SK-N-SH treated with all-trans-retinoic acid at 6 μM for 48 hours (cell line): ENCODE results near the gene CNTNAP2.

Experiments
- ATAC-seq: fragments of 200-7000 bp; cut with Tn5 transposase; 3 replicates; pipeline ENCODE4 v1.9.1; 2020; ENCODE audit warnings: mild to moderate bottlenecking, moderate library complexity
- ARNTL ChIP-seq: fragments of 450-650 bp; formaldehyde crosslinking; IDR thresholded peaks from 2 replicates; pipeline ENCODE4 v1.5.0; 2020; ENCODE audit warnings: low read depth, mild to moderate bottlenecking, moderate library complexity, borderline replicate concordance
- BACH2 ChIP-seq: fragments of 250-450 bp; sonication (Bioruptor Pico); IDR thresholded peaks from 2 replicates; pipeline ENCODE4 v1.9.0; 2021; ENCODE audit warnings: mild to moderate bottlenecking, borderline replicate concordance
- CREB5 ChIP-seq: fragments of 250-450 bp; sonication (Bioruptor Pico); IDR thresholded peaks from 2 replicates; pipeline ENCODE4 v1.5.1; 2020; ENCODE audit warnings: low read depth, mild to moderate bottlenecking, moderate library complexity
- CSDC2 ChIP-seq: fragments of 250-450 bp; sonication (Bioruptor Pico); IDR thresholded peaks from 2 replicates; pipeline ENCODE4 v1.5.0; 2020; ENCODE audit warnings: mild to moderate bottlenecking, moderate library complexity
- CSRNP3 ChIP-seq: fragments of 250-450 bp; sonication (Bioruptor Pico); IDR thresholded peaks from 2 replicates; pipeline ENCODE4 v1.5.1; 2021; ENCODE audit warnings: mild to moderate bottlenecking, moderate library complexity
- ESRRG ChIP-seq: fragments of 250-450 bp; sonication (Bioruptor Pico); IDR thresholded peaks from 2 replicates; pipeline ENCODE4 v1.6.1; 2021; ENCODE audit warnings: mild to moderate bottlenecking
- GLIS3 ChIP-seq: fragments of 250-450 bp; sonication (Bioruptor Pico); IDR thresholded peaks from 2 replicates; pipeline ENCODE4 v1.5.0; 2020; ENCODE audit warnings: mild to moderate bottlenecking, moderate library complexity
- ISL1 ChIP-seq: fragments of 250-450 bp; sonication (Bioruptor Pico); IDR thresholded peaks from 2 replicates; pipeline ENCODE4 v2.1.2; 2022; ENCODE audit warnings: mild to moderate bottlenecking, moderate library complexity
- OSR1 ChIP-seq: fragments of 250-450 bp; sonication (Bioruptor Pico); IDR thresholded peaks from 2 replicates; pipeline ENCODE4 v1.8.0; 2022; ENCODE audit warnings: moderate library complexity, mild to moderate bottlenecking, inconsistent platforms
- POU6F1 ChIP-seq: fragments of 250-450 bp; sonication (Bioruptor Pico); IDR thresholded peaks from 2 replicates; pipeline ENCODE4 v1.8.0; 2021; ENCODE audit warnings: low read depth, mild to moderate bottlenecking, moderate library complexity, borderline replicate concordance
- PPARA ChIP-seq: fragments of 250-450 bp; sonication (Bioruptor Pico); IDR thresholded peaks from 2 replicates; pipeline ENCODE4 v1.5.0; 2020; ENCODE audit warnings: mild to moderate bottlenecking, borderline replicate concordance
- RARB ChIP-seq: fragments of 250-450 bp; sonication (Bioruptor Pico); IDR thresholded peaks from 2 replicates; pipeline ENCODE4 v1.8.0; 2021; ENCODE audit warnings: mild to moderate bottlenecking, moderate library complexity
- SNAI2 ChIP-seq: fragments of 250-450 bp; sonication (Bioruptor Pico); IDR thresholded peaks from 2 replicates; pipeline ENCODE4 v1.5.0; 2020; ENCODE audit warnings: mild to moderate bottlenecking, moderate library complexity
- TCF4 ChIP-seq: fragments of 250-450 bp; sonication (Bioruptor Pico); IDR thresholded peaks from 2 replicates; pipeline ENCODE4 v1.8.0; 2021; ENCODE audit warnings: mild to moderate bottlenecking, moderate library complexity, borderline replicate concordance
- TOX ChIP-seq: fragments of 250-450 bp; sonication (Bioruptor Pico); IDR thresholded peaks from 2 replicates; pipeline ENCODE4 v1.8.0; 2021; ENCODE audit warnings: mild to moderate bottlenecking, moderate library complexity, borderline replicate concordance
- ZC3H10 ChIP-seq: fragments of 250-450 bp; sonication (Bioruptor Pico); IDR thresholded peaks from 2 replicates; pipeline ENCODE4 v1.5.1; 2021; ENCODE audit warnings: mild to moderate bottlenecking, moderate library complexity
- ZFP3 ChIP-seq: fragments of 250-450 bp; sonication (Bioruptor Pico); IDR thresholded peaks from 2 replicates; pipeline ENCODE4 v1.5.0; 2020; ENCODE audit warnings: mild to moderate bottlenecking, moderate library complexity
- ZFP30 ChIP-seq: fragments of 450-650 bp; formaldehyde crosslinking; IDR thresholded peaks from 2 replicates; pipeline ENCODE4 v1.5.0; 2022; ENCODE audit warnings: mild to moderate bottlenecking, moderate library complexity
- ZNF565 ChIP-seq: fragments of 450-650 bp; formaldehyde crosslinking; conservative IDR thresholded peaks from 2 replicates; pipeline ENCODE4 v1.5.0; 2020; ENCODE audit warnings: low read depth, mild to moderate bottlenecking, moderate library complexity
- ZNF70 ChIP-seq: fragments of 450-650 bp; formaldehyde crosslinking; IDR thresholded peaks from 2 replicates; pipeline ENCODE4 v1.5.0; 2020; ENCODE audit warnings: mild to moderate bottlenecking, moderate library complexity
- ZNF8 ChIP-seq: fragments of 450-650 bp; formaldehyde crosslinking; IDR thresholded peaks from 2 replicates; pipeline ENCODE4 v1.5.0; 2020; ENCODE audit warnings: mild to moderate bottlenecking, moderate library complexity
- TF ChIP-seq, protein P1 (sequence below): fragments of 250-450 bp; sonication (Bioruptor Pico); IDR thresholded peaks from 2 replicates; pipeline ENCODE4 v1.8.0; 2020; ENCODE audit warnings: mild to moderate bottlenecking, moderate library complexity, borderline replicate concordance
- TF ChIP-seq, protein P2 (sequence below): fragments of 250-450 bp; sonication (Bioruptor Pico); IDR thresholded peaks from 2 replicates; pipeline ENCODE4 v1.5.0; 2020; ENCODE audit warnings: mild to moderate bottlenecking, moderate library complexity

CNTNAP2 gene

DNA sequence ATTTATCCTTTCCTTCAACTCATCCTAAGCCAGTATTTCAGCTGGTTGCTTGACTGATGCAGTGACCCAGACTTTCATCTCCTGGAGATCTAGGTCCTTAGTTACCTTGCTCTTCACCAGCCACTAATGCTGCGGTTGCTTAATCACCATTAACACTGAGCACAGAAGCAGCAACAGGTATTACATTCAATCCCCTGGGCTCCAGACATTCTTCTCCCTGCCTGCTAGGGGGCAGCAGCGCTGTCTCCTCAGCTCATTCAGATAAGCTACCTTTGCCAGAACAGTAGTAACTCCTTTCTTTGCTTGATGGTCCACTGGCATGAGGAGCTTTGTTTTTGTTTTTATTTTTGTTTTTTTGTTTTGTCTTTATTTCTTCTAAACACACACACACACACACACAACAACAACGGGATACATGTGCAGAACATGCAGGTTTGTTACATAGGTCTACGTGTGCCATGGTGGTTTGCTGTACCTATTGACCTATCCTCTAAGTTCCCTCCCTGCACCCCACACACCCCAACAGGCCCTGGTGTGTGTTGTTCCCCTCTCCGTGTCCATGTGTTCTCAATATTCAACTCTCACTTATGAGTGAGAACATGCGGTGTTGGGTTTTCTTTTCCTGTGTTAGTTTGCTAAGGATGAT is 1430.8 kb downstream of the CNTNAP2 start:
- ATAC-seq: peak; percentile 92
- TF ChIP-seq ESRRG (no peak), CSDC2 (no peak), GLIS3 (CRISPR knock-in tag) (no peak), TOX (no peak), BACH2 (no peak), ISL1 (CRISPR knock-in tag) (no peak)

DNA sequence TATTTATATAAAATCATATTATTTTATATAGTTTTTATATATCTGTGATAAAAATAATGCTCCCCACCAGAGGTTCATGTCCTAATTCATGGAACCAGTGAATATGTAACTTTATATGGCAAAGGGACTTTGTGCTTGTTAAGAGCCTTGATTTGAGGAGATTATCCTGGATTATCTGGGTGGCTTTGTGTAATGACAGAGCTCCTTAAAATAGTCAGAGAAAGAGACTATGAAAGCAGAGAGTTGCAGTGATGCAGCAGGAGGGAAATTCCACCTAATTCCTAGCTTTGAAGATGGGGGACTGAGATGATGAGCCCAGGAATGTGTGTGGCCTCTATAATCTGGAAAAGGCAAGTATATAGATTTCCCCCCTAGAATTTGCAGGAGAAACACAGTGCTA is 1439.7 kb downstream of the CNTNAP2 start:
- ATAC-seq: no peak
- no peak for TF ChIP-seq CREB5 (CRISPR knock-in tag)
- no peak for TF ChIP-seq CSRNP3 (CRISPR knock-in tag)
- no peak for TF ChIP-seq PPARA
- TF ChIP-seq OSR1: no peak
- no peak for TF ChIP-seq BACH2
- TF ChIP-seq ARNTL: no peak
- no peak for TF ChIP-seq TOX
- TF ChIP-seq CSDC2: no peak
- TF ChIP-seq, protein P1, sequence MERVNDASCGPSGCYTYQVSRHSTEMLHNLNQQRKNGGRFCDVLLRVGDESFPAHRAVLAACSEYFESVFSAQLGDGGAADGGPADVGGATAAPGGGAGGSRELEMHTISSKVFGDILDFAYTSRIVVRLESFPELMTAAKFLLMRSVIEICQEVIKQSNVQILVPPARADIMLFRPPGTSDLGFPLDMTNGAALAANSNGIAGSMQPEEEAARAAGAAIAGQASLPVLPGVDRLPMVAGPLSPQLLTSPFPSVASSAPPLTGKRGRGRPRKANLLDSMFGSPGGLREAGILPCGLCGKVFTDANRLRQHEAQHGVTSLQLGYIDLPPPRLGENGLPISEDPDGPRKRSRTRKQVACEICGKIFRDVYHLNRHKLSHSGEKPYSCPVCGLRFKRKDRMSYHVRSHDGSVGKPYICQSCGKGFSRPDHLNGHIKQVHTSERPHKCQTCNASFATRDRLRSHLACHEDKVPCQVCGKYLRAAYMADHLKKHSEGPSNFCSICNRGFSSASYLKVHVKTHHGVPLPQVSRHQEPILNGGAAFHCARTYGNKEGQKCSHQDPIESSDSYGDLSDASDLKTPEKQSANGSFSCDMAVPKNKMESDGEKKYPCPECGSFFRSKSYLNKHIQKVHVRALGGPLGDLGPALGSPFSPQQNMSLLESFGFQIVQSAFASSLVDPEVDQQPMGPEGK (CRISPR knock-in tag): no peak
- TF ChIP-seq TCF4 (CRISPR knock-in tag): no peak
- TF ChIP-seq ZC3H10 (CRISPR knock-in tag): no peak
- TF ChIP-seq ZNF8: no peak
- TF ChIP-seq ZFP3 (CRISPR knock-in tag): no peak
- TF ChIP-seq ISL1 (CRISPR knock-in tag): no peak
- no peak for TF ChIP-seq ZFP30 (CRISPR knock-in tag)
- TF ChIP-seq, protein P2, sequence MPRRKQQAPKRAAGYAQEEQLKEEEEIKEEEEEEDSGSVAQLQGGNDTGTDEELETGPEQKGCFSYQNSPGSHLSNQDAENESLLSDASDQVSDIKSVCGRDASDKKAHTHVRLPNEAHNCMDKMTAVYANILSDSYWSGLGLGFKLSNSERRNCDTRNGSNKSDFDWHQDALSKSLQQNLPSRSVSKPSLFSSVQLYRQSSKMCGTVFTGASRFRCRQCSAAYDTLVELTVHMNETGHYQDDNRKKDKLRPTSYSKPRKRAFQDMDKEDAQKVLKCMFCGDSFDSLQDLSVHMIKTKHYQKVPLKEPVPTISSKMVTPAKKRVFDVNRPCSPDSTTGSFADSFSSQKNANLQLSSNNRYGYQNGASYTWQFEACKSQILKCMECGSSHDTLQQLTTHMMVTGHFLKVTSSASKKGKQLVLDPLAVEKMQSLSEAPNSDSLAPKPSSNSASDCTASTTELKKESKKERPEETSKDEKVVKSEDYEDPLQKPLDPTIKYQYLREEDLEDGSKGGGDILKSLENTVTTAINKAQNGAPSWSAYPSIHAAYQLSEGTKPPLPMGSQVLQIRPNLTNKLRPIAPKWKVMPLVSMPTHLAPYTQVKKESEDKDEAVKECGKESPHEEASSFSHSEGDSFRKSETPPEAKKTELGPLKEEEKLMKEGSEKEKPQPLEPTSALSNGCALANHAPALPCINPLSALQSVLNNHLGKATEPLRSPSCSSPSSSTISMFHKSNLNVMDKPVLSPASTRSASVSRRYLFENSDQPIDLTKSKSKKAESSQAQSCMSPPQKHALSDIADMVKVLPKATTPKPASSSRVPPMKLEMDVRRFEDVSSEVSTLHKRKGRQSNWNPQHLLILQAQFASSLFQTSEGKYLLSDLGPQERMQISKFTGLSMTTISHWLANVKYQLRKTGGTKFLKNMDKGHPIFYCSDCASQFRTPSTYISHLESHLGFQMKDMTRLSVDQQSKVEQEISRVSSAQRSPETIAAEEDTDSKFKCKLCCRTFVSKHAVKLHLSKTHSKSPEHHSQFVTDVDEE (CRISPR knock-in tag): no peak
- TF ChIP-seq SNAI2: no peak
- no peak for TF ChIP-seq GLIS3 (CRISPR knock-in tag)
- no peak for TF ChIP-seq ZNF565 (CRISPR knock-in tag)
- TF ChIP-seq, all 23 proteins: peak for 0

- TF ChIP-seq ESRRG (no peak), RARB (no peak), PPARA (no peak), CSDC2 (no peak), TOX (no peak), ZNF8 (no peak), CREB5 (CRISPR knock-in tag) (no peak), OSR1 (no peak), ZC3H10 (CRISPR knock-in tag) (no peak), POU6F1 (CRISPR knock-in tag) (no peak), ZNF565 (CRISPR knock-in tag) (no peak), GLIS3 (CRISPR knock-in tag) (no peak), ZNF70 (CRISPR knock-in tag) (no peak), CSRNP3 (CRISPR knock-in tag) (no peak), ARNTL (no peak), ZFP30 (CRISPR knock-in tag) (no peak), ZFP3 (CRISPR knock-in tag) (no peak)
- TF ChIP-seq, protein P1 (CRISPR knock-in tag): no peak
- ATAC-seq: no peak
These were observed 1447.1 kb downstream of the CNTNAP2 start for GRCh38 chr7:147563669-147564068.
